Neural cell (in vitro differentiated cells): ENCODE data around the gene DMBT1. TPM values are rescaled to one million over a fixed set of nuclear protein-coding genes. Genes with fewer than 3 reads are reported as not detected.

Experiments
- H2AFZ ChIP-seq: fragments of 200-600, 300-800 bp; sonication (generic), shearing (Covaris generic); 2 replicates; pipeline ENCODE4 v1.6.0; 2014; ENCODE audit warnings: low read depth, mild to moderate bottlenecking, antibody characterized with exemption, low read length, moderate library complexity
- H3F3A ChIP-seq: fragments of 200-600 bp; shearing (Covaris generic); 2 replicates; pipeline ENCODE4 v1.6.1; 2016; ENCODE audit warnings: mild to moderate bottlenecking, moderate library complexity, mixed read lengths, antibody characterized with exemption, low read length; ENCODE audit not compliant: insufficient read depth, poor library complexity, severe bottlenecking
- H3K27ac ChIP-seq: fragments of 200-600, 300-800 bp; sonication (generic), shearing (Covaris generic); 2 replicates; pipeline ENCODE4 v1.5.1; 2014; ENCODE audit warnings: mild to moderate bottlenecking, low read length, moderate library complexity
- H3K27me3 ChIP-seq: fragments of 300-800, 200-600 bp; sonication (generic), shearing (Covaris generic); 2 replicates; pipeline ENCODE4 v1.6.0; 2014; ENCODE audit warnings: mild to moderate bottlenecking, low read depth, low read length, moderate library complexity; ENCODE audit not compliant: insufficient read depth
- H3K36me3 ChIP-seq: fragments of 300-800, 200-600 bp; sonication (generic), shearing (Covaris generic); 2 replicates; pipeline ENCODE4 v1.5.1; 2014; ENCODE audit warnings: mild to moderate bottlenecking, antibody characterized with exemption, low read length, moderate library complexity; ENCODE audit not compliant: insufficient read depth
- H3K4me2 ChIP-seq: fragments of 300-800, 200-600 bp; sonication (generic), shearing (Covaris generic); 2 replicates; pipeline ENCODE4 v1.6.0; 2014; ENCODE audit warnings: mild to moderate bottlenecking, low read length
- H3K4me3 ChIP-seq: fragments of 300-800, 200-600 bp; sonication (generic), shearing (Covaris generic); 2 replicates; pipeline ENCODE4 v1.5.1; 2014; ENCODE audit warnings: mild to moderate bottlenecking, low read length, moderate library complexity
- H3K79me2 ChIP-seq: fragments of 200-600 bp; shearing (Covaris generic); replicated peaks from 2 replicates; pipeline ENCODE4 v1.6.0; 2014; ENCODE audit warnings: mild to moderate bottlenecking, low read length, moderate library complexity; ENCODE audit not compliant: insufficient read depth
- H3K9ac ChIP-seq: fragments of 300-800, 200-600 bp; sonication (generic), shearing (Covaris generic); 2 replicates; pipeline ENCODE4 v1.6.1; 2016; ENCODE audit warnings: mild to moderate bottlenecking, low read length, mixed read lengths
- H3K9me2 ChIP-seq: fragments of 200-600 bp; shearing (Covaris generic); 2 replicates; pipeline ENCODE4 v1.6.1; 2016; ENCODE audit warnings: mild to moderate bottlenecking, low read length, mixed read lengths; ENCODE audit not compliant: insufficient read depth
- H3K9me3 ChIP-seq: fragments of 200-600, 300-800 bp; sonication (generic), shearing (Covaris generic); 2 replicates; pipeline ENCODE4 v1.6.1; 2016; ENCODE audit warnings: mild to moderate bottlenecking, mixed run types, low read length, moderate library complexity, mixed read lengths
- H4K20me1 ChIP-seq: fragments of 200-600 bp; shearing (Covaris generic); 2 replicates; pipeline ENCODE4 v1.6.1; 2016; ENCODE audit warnings: mild to moderate bottlenecking, mixed run types; ENCODE audit not compliant: insufficient read depth
- CTCF ChIP-seq: fragments of 450-650 bp; IDR thresholded peaks from 2 replicates; pipeline ENCODE4 v1.5.1; 2014; ENCODE audit warnings: antibody characterized with exemption, mild to moderate bottlenecking, moderate library complexity; ENCODE audit not compliant: poor library complexity, severe bottlenecking
- EP300 ChIP-seq: fragments of 450-650 bp; conservative IDR thresholded peaks from 2 replicates; pipeline ENCODE4 v1.6.1; 2014; ENCODE audit warnings: antibody characterized with exemption, mild to moderate bottlenecking, moderate library complexity; ENCODE audit not compliant: poor library complexity, severe bottlenecking
- EZH2 ChIP-seq: fragments of 200-600, 300-800 bp; shearing (Covaris generic), sonication (generic); IDR thresholded peaks from 2 replicates; pipeline ENCODE4 v1.6.1; 2014; ENCODE audit warnings: antibody characterized with exemption, low read length, borderline replicate concordance, mild to moderate bottlenecking; ENCODE audit not compliant: insufficient read depth, poor library complexity, severe bottlenecking
- MXI1 ChIP-seq: fragments of 450-650 bp; conservative IDR thresholded peaks from 2 replicates; pipeline ENCODE4 v1.6.1; 2014; ENCODE audit warnings: antibody characterized with exemption, mild to moderate bottlenecking; ENCODE audit not compliant: poor library complexity, severe bottlenecking
- POLR2AphosphoS5 ChIP-seq: IDR thresholded peaks from 2 replicates; pipeline ENCODE4 v1.6.1; 2012
- RAD21 ChIP-seq: fragments of 450-650 bp; conservative IDR thresholded peaks from 2 replicates; pipeline ENCODE4 v1.6.1; 2014; ENCODE audit warnings: antibody characterized with exemption, mild to moderate bottlenecking, moderate library complexity
- REST ChIP-seq: IDR thresholded peaks from 2 replicates; pipeline ENCODE4 v1.6.1; 2012; ENCODE audit warnings: borderline replicate concordance
- SMC3 ChIP-seq: fragments of 450-650 bp; conservative IDR thresholded peaks from 2 replicates; pipeline ENCODE4 v1.6.1; 2014; ENCODE audit warnings: antibody characterized with exemption, mild to moderate bottlenecking, moderate library complexity; ENCODE audit not compliant: poor library complexity
- TAF1 ChIP-seq: IDR thresholded peaks from 2 replicates; pipeline ENCODE4 v1.6.1; 2012; ENCODE audit warnings: low read depth
- polyA plus RNA-seq: library from polyadenylated mRNA; depleted of rRNA; stranded (reverse); fragments of >200 nt; gene quantifications from 2 replicates; pipeline ENCODE4 v1.2.3, GENCODE V29; 2014

The DMBT1 gene
- polyA plus RNA-seq, 1 donor from 2014 or later: not detected

- no peak overlapping the region for H2AFZ ChIP-seq
- TF ChIP-seq CTCF: no peak
- TF ChIP-seq MXI1: no peak
- TF ChIP-seq EZH2: no peak
- TF ChIP-seq REST: no peak
- no peak for TF ChIP-seq RAD21
- no peak for TF ChIP-seq TAF1
- no peak for TF ChIP-seq EP300
- TF ChIP-seq SMC3: no peak
- no peak for TF ChIP-seq POLR2AphosphoS5
- no peaks in the 10 kb centered on the region for H3K79me2 ChIP-seq
Observed at GRCh38 chr10:122637376-122637775, 76.8 kb downstream of the DMBT1 start.

GRCh38 chr10:122638106-122638505, 77.6 kb downstream of the DMBT1 start:
- H3K27ac ChIP-seq: no peak overlapping the region
- TF ChIP-seq POLR2AphosphoS5 (no peak), CTCF (no peak), TAF1 (no peak), RAD21 (no peak), SMC3 (no peak), EZH2 (no peak), MXI1 (no peak), REST (no peak), EP300 (no peak)
- H3K4me2 ChIP-seq: no peak overlapping the region
- H4K20me1 ChIP-seq: no peaks in the 10 kb centered on the region
- no peak overlapping the region for H3K4me3 ChIP-seq
- no peak overlapping the region for H2AFZ ChIP-seq
- no peaks in the 10 kb centered on the region for H3K9me2 ChIP-seq
- no peaks in the 10 kb centered on the region for H3K9me3 ChIP-seq
- H3K27me3 ChIP-seq: no peaks in the 10 kb centered on the region
- H3K79me2 ChIP-seq: no peaks in the 10 kb centered on the region
- H3F3A ChIP-seq: no peaks in the 10 kb centered on the region
- no peaks in the 10 kb centered on the region for H3K36me3 ChIP-seq
- H3K9ac ChIP-seq: no peak overlapping the region

More at GRCh38 chr10:122637376-122637775, 76.8 kb downstream of the DMBT1 start:
- Histone ChIP-seq H3K4me3 (no peak overlapping the region), H3K9ac (no peak overlapping the region), H4K20me1 (no peaks in the 10 kb centered on the region), H3K9me3 (no peaks in the 10 kb centered on the region), H3K27ac (no peak overlapping the region), H3K36me3 (no peaks in the 10 kb centered on the region), H3K27me3 (no peaks in the 10 kb centered on the region), H3F3A (no peaks in the 10 kb centered on the region), H3K4me2 (no peak overlapping the region), H3K9me2 (no peaks in the 10 kb centered on the region)
